Naive B cell (primary cell): ENCODE results near the gene DMRT1. TPM values are rescaled to one million over a fixed set of nuclear protein-coding genes. Genes with fewer than 3 reads are reported as not detected.

Experiments
- ATAC-seq, 2 donors: fragments of 150-1000 bp; cut with Tn5 transposase; 2 replicates each; pipeline ENCODE4 v1.10.0; 2021; ENCODE audit warnings: low read depth in 2 of 2, mild to moderate bottlenecking in 2 of 2, moderate library complexity in 2 of 2
- DNase-seq: peaks from one replicate; pipeline ENCODE4 v3.0.0; 2022
- H3K27ac Mint-ChIP-seq, 6 donors: one replicate each; pipeline ENCODE4 v1.8.0; 2020 to 2022; ENCODE audit warnings: mild to moderate bottlenecking in 6 of 6, mixed read lengths in 6 of 6, moderate library complexity in 5 of 6, inconsistent platforms in 2 of 6
- H3K27me3 Mint-ChIP-seq, 3 donors: one replicate each; pipeline ENCODE4 v1.8.0; 2021 to 2022; ENCODE audit warnings: mixed read lengths in 3 of 3, mild to moderate bottlenecking in 1 of 3
- H3K36me3 Mint-ChIP-seq, 2 donors: one replicate each; pipeline ENCODE4 v1.8.0; 2020 to 2022; ENCODE audit warnings: mixed read lengths in 2 of 2, inconsistent platforms in 1 of 2, mild to moderate bottlenecking in 1 of 2
- H3K4me1 Mint-ChIP-seq, 3 donors: one replicate each; pipeline ENCODE4 v1.8.0; 2020 to 2022; ENCODE audit warnings: mixed read lengths in 3 of 3, inconsistent platforms in 1 of 3, mild to moderate bottlenecking in 1 of 3, moderate library complexity in 1 of 3
- H3K4me3 Mint-ChIP-seq, 8 donors: one replicate each; pipeline ENCODE4 v1.8.0; 2020 to 2022; ENCODE audit warnings: mild to moderate bottlenecking in 8 of 8, mixed read lengths in 8 of 8, moderate library complexity in 8 of 8, inconsistent platforms in 2 of 8
- H3K9me3 Mint-ChIP-seq, 7 donors: one replicate each; pipeline ENCODE4 v1.8.0; 2020 to 2022; ENCODE audit warnings: mixed read lengths in 7 of 7, mild to moderate bottlenecking in 5 of 7, inconsistent platforms in 2 of 7, moderate library complexity in 1 of 7
- polyA plus RNA-seq, 6 donors: library from polyadenylated mRNA; unstranded; fragments of 300-500 nt; fragmentation: Illumina TruSeq; gene quantifications; one replicate each; pipeline ENCODE4 v1.2.3, GENCODE V29; 2021; ENCODE audit warnings: low read depth in 6 of 6

The DMRT1 gene
- polyA plus RNA-seq, 6 donors from 2014 or later = not detected

DNA sequence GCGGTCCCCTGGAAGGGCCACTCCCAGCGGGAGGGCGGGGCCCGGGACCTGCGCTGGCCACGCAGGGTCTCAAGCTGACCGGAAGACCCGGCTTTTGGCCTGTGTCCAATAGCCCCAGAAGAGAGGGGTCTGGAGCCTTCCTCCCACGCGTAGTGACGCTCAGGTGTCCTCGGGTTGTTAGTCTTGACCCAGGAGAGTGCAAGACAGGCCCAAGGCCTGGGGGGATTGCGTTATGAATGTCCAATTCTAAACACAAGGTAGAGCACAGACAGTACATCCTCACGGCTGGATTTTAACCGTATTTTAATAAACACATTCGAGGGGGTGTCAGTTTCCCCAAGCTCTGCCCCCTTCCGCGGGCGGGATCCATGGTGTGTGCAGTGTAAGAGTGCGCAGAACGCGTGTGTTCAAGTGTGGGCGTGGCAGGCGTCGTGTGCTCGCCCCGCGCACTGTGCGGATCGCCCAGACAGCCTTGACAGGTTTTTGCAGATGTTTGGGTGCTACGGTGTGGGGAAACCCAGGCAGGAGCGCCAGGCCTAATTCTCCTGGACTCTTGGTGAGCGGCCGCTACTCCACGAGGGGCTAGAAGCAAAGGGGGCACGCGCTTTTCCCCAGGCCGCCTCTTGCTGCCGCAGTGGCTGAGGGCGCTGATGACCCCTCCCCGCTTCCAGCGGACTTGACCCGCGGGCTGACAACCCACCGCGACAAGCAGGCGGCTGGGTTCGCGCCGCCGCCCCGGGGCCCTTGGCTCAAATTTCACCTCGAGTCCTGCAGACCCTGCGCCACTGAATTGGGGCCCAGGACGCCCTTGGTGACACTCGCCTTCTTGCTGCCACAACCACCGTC is 128.9 kb downstream of the DMRT1 start:
- Mint-ChIP-seq H3K9me3 (peaks cover 0 to 39% (median 7%) of the 10 kb centered on the region in 7 donors), H3K4me1 (peaks cover 0 to 27% (median 7%) of the 10 kb centered on the region in 3 donors), H3K36me3 (peaks cover 10 to 12% of the 10 kb centered on the region in 2 donors), H3K4me3 (peak overlapping the region in 6 of 8 donors; percentile 36 to 74 (median 56)), H3K27me3 (peaks cover 63 to 78% (median 75%) of the 10 kb centered on the region in 3 donors), H3K27ac (peak overlapping the region in 2 of 6 donors; percentile 64 to 74)
- ATAC-seq = no peak
- no peak for DNase-seq

DNA sequence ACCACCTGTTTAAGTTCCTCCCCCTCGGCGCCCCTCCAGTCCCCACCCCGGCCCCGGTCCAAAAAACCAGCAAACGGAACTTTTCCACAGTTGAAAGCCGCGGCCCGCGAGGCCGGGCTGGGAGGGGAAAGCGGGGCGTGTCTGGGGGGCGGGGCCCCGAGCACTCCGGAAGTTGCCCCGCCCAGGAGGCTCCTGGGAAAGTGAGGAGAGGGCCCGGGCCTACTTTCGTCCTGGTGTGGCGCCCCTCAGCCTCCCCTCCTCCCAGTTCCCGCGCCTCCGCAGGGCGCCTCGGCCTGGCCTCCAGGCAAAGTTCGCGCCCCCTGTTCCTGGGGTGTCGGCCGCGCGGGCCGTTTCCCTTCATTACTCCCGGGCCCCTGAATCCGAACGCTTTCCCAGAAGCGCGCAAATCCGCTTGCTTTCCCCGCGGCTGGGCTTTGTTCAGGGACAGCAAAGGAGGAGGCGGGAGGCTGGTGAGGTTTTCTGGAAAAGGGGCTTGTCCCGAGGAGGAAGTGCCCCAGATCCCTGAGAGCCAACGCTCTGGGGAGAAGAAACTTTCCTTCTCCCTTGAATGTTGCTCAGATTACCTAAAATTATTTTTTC is 130.5 kb downstream of the DMRT1 start:
- DNase-seq = no peak

DNA sequence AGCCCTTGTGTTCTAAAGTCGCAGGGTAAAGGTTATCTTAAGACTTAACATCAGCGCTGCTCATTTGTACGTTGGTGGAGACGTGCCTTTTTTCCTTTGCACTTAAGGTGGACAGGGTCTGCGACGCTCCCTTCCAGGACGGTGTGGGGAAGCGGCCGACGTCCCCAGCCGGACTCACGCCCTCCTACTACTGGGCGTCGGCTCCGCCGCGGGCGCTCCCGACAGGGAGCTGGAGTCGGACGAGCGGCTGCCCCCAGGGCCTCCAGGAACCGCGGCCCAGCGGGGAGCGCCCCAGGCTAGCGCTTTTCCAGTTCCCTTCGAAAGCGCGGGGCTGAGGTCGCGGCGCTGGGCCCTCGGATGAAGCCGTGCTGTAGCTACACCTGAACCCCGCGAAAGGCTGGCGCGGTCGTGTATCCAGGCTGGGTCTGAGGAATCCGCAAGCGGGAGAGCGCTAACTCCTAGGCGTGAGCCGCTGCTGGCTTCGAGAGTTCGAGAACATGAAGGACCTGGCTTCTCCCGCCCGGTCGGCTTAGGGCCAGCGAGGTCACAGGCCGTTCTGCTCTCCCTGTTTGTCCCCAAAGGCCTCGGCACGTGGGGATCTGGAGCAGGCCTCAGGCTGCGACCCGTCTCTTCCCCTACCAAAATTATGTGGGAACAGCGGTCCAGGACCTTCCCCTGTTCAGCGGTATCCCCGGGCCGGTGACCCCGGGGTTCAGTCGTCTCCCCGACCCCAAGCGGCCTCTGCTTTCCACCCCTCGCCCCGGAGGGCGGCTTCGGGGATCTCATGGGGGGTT is 131.2 kb downstream of the DMRT1 start:
- Mint-ChIP-seq H3K9me3 (peaks cover 0 to 35% (median 7%) of the 10 kb centered on the region in 7 donors), H3K36me3 (peaks cover 10 to 12% of the 10 kb centered on the region in 2 donors), H3K27ac (peak overlapping the region in 1 of 6 donors; percentile 49), H3K4me1 (peaks cover 0 to 34% (median 7%) of the 10 kb centered on the region in 3 donors), H3K4me3 (peak overlapping the region in 5 of 8 donors; percentile 33 to 53 (median 43)), H3K27me3 (peaks cover 50 to 74% (median 68%) of the 10 kb centered on the region in 3 donors)
- peak; percentile 3 for DNase-seq
- ATAC-seq = no peak

More for the DNA sequence above, 130.5 kb downstream of the DMRT1 start:
- Mint-ChIP-seq H3K4me3 (peak overlapping the region in 7 of 8 donors; percentile 6 to 66 (median 43)), H3K9me3 (peaks cover 0 to 40% (median 7%) of the 10 kb centered on the region in 7 donors), H3K4me1 (peaks cover 0 to 34% (median 7%) of the 10 kb centered on the region in 3 donors), H3K36me3 (peaks cover 10 to 12% of the 10 kb centered on the region in 2 donors), H3K27ac (peak overlapping the region in 2 of 6 donors; percentile 49 to 51), H3K27me3 (peaks cover 57 to 76% (median 69%) of the 10 kb centered on the region in 3 donors)
- no peak for ATAC-seq

DNA sequence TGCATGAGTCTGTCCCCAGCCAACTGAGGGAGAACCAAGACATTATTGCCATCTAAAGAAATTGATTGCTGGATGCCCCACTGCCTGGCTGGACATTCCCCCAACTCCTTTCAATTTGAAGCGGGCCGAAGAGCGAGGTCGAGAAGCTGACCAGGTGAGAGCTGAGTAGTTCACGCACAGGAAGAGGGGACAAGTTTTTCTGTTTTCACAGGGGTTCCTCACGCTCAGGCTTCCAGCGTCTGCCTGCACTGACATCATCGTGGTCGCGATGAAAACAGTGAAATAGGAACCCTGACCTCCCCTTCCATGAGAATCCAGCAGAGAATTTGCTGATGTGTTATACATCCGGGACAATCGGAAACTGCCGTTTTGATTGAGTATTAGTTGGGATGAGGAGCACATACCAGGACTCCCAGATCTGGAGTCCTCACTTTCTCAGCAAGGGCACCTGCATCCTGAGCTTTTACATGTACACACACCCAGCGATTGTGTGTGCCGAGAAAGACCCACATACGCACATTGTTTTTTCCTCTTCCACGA is 131.9 kb downstream of the DMRT1 start:
- H3K36me3 Mint-ChIP-seq = peaks cover 10 to 12% of the 10 kb centered on the region in 2 donors
- ATAC-seq (no peak), DNase-seq (no peak)
- H3K27me3 Mint-ChIP-seq = peaks cover 52 to 75% (median 69%) of the 10 kb centered on the region in 3 donors
- peaks cover 0 to 31% (median 7%) of the 10 kb centered on the region in 7 donors for H3K9me3 Mint-ChIP-seq
- H3K4me3 Mint-ChIP-seq = peak overlapping the region in 4 of 8 donors; percentile 26 to 69 (median 44)
- peak overlapping the region in 3 of 6 donors; percentile 32 to 67 (median 63) for H3K27ac Mint-ChIP-seq
- H3K4me1 Mint-ChIP-seq = peaks cover 0 to 34% (median 5%) of the 10 kb centered on the region in 3 donors

DNA sequence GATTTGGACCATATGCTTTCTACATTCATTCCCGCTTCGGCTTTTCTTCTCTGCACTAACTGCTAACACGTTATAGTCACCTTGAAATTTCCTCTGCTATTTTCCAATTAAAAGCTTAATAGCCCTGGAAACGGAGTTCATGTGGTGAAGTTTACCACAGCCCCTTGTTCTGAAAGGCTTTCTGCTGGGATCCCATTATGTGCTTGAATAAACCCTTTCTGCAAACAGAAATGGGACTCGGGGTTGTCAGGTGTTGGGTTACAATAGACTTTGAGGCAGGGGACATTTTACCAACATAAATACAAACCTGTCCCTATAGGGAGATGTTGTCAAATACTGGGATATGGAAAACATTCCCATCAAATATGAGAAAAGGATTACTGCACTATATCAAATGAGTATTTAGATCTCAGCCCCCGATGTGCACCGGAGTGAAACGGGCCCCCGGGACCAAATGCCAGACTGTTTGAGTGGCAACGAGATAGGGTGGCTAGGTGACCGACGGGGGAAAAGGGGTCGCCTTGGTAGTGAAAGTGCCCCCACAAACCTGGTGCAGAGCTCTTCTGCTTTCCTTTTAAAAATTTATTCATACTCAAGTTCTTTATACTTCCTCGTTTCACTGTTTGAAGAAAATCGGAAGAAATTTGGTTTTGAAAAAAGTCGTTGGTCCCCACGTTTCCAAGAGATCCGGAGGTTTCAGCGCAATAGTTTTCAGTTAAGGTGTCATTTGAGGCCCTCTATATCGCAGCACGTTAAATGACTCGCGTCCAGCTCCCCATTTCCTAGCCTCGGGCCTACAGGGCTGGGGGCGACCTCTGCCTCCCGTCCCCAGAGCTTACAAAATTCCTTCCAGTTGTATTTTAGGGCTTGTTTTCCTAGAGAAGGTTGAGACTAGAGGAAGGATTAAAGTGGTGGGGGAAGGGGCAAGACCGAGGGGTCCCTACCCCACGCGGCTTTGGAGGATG is 132.8 kb downstream of the DMRT1 start:
- peaks cover 4 to 36% (median 5%) of the 10 kb centered on the region in 3 donors for H3K4me1 Mint-ChIP-seq
- peak overlapping the region in 6 of 8 donors; percentile 18 to 69 (median 22) for H3K4me3 Mint-ChIP-seq
- peaks cover 0 to 25% (median 7%) of the 10 kb centered on the region in 7 donors for H3K9me3 Mint-ChIP-seq
- ATAC-seq (no peak), DNase-seq (no peak)
- peaks cover 49 to 75% (median 69%) of the 10 kb centered on the region in 3 donors for H3K27me3 Mint-ChIP-seq
- H3K36me3 Mint-ChIP-seq = peaks cover 7 to 12% of the 10 kb centered on the region in 2 donors
- peak overlapping the region in 3 of 6 donors; percentile 51 to 67 (median 59) for H3K27ac Mint-ChIP-seq

DNA sequence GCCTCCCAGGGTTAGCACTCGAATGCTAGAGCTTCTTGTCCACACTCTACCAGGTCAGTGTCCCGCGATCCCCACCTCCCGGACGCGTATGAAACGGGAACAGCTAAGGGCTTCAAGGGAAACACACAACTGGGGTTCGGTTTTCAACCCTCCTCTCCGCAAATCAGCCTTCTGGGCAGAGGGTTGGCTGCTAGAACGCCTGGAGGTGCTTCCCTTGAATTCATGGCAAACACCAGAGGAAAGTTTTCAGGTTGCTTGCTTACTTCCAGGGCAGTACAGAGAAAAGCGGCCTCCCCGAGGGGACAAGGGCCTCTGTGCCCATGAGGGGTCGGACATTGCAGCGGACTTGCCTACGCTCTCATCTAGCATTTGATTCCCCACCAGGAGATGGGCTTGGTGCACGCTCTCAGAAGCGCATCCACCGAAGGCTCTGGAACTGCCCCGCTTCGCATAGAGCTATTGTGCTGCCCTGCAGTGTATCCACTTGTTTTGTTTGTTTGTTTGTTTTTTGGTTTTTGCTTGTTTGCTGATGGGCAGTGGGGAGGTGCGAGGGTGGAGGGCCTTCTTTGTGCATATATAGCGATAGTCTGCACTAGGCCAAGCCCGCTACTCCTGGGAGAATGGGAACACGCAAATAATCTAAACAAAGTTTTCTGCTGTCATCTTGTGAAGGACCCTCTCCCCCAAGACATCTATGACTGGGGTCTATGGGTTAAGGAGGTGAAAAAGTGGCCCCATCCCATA is 133.7 kb downstream of the DMRT1 start:
- peak overlapping the region in 3 of 6 donors; percentile 30 to 59 (median 51) for H3K27ac Mint-ChIP-seq
- H3K9me3 Mint-ChIP-seq = peaks cover 0 to 28% (median 7%) of the 10 kb centered on the region in 7 donors
- peak overlapping the region in 4 of 8 donors; percentile 22 to 41 (median 32) for H3K4me3 Mint-ChIP-seq
- H3K27me3 Mint-ChIP-seq = peaks cover 54 to 75% (median 69%) of the 10 kb centered on the region in 3 donors
- peaks cover 4 to 34% (median 5%) of the 10 kb centered on the region in 3 donors for H3K4me1 Mint-ChIP-seq
- peaks cover 6 to 12% of the 10 kb centered on the region in 2 donors for H3K36me3 Mint-ChIP-seq
- DNase-seq = no peak
- no peak for ATAC-seq

DNA sequence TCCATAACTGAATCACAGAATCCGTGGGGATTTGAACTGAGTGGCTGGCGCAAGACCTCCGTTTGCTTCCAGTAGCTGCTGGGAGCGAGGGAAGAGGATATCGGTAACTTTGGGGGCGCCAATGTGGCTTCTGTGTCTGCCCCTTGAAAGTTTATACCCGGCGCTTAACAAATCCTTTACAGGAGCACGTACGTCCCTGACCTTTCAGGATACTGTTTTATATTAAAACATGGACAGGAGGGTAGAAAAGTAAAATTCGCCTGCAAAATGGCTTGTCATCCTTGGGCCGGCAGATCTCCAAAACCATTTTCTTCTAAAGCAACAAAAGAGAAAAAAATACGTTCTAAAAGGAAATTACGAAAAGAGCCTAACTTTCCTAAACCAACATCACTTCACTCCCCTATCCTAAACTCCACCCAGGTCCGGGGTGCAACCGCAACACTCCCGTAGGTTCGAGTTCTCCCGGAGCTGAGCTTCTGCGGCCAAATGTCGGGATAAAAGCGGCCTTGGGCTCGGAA is 134.3 kb downstream of the DMRT1 start:
- Mint-ChIP-seq H3K36me3 (peaks cover 6 to 12% of the 10 kb centered on the region in 2 donors), H3K27ac (peak overlapping the region in 5 of 6 donors; percentile 29 to 68 (median 60)), H3K4me1 (peaks cover 4 to 31% (median 5%) of the 10 kb centered on the region in 3 donors), H3K4me3 (peak overlapping the region in 4 of 8 donors; percentile 16 to 41 (median 31)), H3K9me3 (peaks cover 0 to 25% (median 5%) of the 10 kb centered on the region in 7 donors), H3K27me3 (peaks cover 54 to 76% (median 71%) of the 10 kb centered on the region in 3 donors)
- DNase-seq (no peak), ATAC-seq (no peak)

DNA sequence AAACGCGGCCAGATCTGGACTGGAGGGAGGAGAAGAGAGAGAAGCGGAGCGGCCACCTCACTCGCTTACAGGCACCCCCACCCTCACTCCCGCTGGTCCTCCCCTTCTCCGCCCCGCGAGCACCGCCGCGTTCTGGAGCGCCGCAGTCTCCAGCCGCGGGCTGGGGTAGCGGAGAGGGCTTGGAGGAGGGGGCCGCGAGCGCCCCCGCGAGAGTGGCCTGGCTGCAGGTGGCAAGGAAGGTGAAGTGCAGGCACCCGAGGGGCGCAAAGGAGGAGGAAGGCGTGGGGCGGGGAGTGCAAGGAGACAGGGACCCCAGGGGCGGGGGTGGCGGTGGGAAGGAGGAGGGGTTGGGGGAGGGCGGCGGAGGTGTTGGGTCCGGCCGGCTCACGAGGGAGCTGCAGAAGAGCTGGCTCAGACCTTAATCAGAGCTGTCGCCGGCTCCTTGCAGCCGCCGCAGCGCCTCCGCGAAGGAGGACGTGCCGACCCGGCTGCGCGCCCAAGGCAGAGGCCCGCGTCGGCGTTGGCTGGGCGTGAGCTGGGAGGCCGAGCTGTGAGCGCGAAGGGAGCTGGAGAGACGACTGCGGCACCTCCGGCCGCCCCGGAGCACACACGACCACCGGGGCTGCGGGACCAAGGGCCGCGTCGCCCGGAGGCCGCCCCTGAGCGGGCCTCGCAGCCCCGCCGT is 134.9 kb downstream of the DMRT1 start, which contains the start of gene DMRT3:
Gene DMRT3, plus strand, starts transcription at position 398 of the 685 bp plus-strand sequence. CDS start 347 bp downstream, outside the sequence.
- Mint-ChIP-seq H3K4me3 (peak within 1 kb of the TSS in 6 of 8 donors; percentile 16 to 58 (median 34)), H3K9me3 (peaks cover 0 to 25% (median 5%) of the 10 kb centered on the region in 7 donors), H3K36me3 (peaks cover 6 to 12% of the 10 kb centered on the region in 2 donors), H3K27ac (peak within 1 kb of the TSS in 5 of 6 donors; percentile 29 to 68 (median 60)), H3K4me1 (peaks cover 4 to 36% (median 5%) of the 10 kb centered on the region in 3 donors), H3K27me3 (peaks cover 60 to 82% (median 77%) of the 10 kb centered on the region in 3 donors)
- no peak for ATAC-seq
- DNase-seq = no peak

DNA sequence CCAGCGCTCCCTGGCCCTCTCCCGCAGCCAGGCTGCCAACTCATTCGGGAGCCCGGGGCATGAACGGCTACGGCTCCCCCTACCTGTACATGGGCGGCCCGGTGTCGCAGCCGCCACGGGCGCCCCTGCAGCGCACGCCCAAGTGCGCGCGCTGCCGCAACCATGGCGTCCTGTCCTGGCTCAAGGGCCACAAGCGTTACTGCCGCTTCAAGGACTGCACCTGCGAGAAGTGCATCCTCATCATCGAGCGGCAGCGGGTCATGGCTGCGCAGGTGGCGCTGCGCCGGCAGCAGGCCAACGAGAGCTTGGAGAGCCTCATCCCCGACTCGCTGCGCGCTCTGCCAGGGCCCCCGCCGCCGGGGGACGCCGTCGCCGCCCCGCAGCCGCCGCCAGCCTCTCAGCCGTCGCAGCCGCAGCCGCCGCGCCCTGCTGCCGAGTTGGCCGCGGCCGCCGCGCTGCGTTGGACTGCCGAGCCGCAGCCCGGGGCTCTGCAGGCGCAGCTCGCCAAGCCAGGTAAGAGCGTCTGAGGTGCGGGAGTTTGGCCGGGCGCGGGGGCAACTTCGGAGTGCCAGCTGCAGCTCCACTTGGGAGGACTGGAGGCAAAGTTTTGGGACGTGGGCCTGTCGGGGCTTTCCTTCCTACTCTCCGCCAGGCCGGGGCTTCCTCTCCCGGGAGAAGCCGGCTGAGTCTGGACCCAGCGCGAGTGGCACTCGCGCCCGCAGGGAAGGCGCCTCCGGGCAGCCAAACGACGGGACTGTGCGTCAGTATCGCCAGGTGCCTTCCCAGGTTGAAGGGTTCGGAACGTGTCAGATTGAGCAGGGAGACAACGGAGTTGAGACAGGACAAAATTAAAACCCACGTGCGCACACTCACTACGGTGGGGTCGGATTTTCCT is 135.7 kb downstream of the DMRT1 start:
- peaks cover 4 to 35% (median 5%) of the 10 kb centered on the region in 3 donors for H3K4me1 Mint-ChIP-seq
- peak overlapping the region in 3 of 8 donors; percentile 26 to 58 (median 47) for H3K4me3 Mint-ChIP-seq
- ATAC-seq (no peak), DNase-seq (no peak)
- no peak overlapping the region for H3K27ac Mint-ChIP-seq
- H3K36me3 Mint-ChIP-seq = peaks cover 6 to 12% of the 10 kb centered on the region in 2 donors
- peaks cover 0 to 25% (median 5%) of the 10 kb centered on the region in 7 donors for H3K9me3 Mint-ChIP-seq
- peaks cover 68 to 88% (median 85%) of the 10 kb centered on the region in 3 donors for H3K27me3 Mint-ChIP-seq
